ENCODE data around the gene MINDY1. TPM values are rescaled to one million over a fixed set of nuclear protein-coding genes. Genes with fewer than 3 reads are reported as not detected.

Gene MINDY1
- total RNA-seq, 1 experiment from 2014 or later = 15.4 TPM

DNA sequence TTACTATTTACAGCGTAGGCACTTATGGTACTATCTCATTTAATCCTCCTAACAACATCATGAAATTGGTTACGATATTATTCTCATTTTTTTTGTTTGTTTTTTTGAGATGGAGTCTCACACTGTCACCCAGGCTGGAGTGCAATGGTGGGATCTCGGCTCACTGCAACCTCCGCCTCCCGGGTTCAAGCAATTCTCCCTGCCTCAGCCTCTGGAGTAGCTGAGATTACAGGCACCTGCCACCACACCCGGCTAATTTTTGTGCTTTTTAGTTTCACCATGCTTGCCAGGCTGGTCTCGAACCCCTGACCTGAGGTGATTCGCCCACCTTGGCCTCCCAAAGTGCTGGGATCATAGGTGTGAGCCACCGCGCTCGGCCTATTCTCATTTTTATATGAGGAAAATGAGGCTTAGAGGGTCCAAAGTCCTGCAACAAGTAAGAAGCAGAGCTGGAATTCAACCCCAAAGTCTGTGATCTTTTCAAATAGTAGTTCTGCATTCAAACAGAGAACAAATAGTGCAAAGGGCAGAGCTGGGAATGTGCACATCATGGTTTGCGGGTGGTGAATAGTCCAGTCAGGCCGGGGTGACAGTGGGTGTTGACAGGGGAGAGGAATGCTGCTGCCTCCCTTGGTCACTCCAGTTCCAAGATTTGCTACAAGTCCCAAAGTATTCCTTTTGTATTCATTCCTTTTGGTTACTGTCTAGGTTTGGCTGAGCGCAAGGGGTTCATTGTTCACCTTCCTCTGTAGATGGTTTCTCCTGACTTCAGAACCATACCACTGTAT, 6.2 kb upstream of the MINDY1 start:
- no peak for DNase-seq (ENCODE audit: low read depth)

DNA sequence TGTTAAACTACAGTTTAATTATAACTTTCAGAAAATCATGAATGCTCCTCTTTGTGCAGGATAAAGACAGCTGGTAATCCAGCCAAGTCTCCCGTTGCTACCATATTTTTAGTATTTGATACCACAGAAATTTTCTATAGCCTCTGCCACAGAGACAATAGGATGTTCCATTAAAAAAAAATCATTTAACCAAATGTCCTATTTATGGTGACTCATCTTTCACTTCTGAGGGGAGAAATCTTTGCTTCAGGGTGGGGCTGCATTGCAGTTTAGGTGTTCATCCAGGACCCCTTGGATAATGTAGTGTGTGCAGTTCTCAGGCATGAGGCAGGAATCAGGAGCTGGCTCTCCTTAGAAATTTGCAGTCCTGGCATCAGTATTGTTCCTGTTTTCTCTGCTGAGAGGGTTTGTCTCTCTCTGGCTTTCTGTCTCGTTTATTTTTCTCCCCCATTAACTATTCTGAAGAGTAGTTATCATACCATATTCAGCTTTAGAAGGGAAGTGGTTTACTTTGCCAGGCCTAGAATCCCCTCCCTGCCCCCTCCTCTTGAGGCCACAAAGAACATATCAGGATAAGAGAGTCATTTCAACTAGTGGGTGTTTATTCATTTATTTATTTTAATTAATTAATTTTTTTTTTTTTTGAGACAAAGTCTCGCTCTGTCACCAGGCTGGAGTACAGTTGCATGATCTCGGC, 4.6 kb upstream of the MINDY1 start:
- no peak for DNase-seq (ENCODE audit: low read depth)

DNA sequence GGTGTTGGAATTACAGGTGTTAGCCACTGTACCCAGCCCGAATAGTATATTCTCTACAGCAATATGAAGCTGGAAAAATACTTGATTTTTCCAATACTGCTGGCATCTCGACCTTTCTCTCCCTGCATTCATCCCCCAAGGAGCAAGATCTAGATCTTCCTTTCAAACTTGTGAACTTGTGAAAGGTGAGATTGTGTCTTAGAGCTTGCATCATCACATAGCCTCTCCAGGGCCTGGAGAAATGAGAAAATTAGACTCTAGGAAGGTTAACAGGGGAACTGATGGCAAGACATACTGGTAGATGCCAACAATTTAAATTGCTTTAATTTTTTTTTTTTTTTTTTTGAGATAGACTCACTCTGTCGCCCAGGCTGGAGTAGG, 3.6 kb upstream of the MINDY1 start:
- no peak for DNase-seq (ENCODE audit: low read depth)

DNA sequence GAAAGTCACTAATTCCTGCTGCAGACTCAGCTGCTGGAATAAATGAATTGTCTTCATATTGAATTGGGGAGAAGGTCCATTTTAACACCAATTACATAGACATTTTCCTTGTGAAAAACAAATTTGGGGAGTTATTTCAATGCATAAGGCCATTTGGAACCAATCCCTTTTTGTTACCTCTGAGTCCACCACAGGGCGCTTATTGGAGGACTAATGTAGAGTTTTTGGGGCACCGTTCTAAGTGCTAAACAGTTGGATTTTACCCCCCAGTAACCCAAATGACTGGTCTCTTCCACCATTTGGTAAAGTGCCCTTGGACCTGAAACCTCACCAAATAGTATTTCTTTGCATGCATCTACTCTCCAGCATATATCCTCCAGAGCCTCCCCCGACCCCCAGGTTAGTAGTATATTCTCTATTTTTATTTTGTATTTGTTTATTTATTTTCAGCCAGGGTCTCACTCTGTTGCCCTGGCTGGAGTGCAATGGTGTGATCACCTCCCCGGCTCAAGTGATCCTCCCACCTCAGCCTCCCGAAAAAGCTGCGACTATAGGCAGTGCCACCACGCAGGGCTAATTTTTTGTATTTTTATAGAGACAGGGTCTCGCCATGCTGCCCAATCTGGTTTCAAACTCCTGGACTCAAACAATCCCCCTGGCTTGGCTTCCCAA, 3.1 kb upstream of the MINDY1 start:
- DNase-seq (ENCODE audit: low read depth) = no peak

DNA sequence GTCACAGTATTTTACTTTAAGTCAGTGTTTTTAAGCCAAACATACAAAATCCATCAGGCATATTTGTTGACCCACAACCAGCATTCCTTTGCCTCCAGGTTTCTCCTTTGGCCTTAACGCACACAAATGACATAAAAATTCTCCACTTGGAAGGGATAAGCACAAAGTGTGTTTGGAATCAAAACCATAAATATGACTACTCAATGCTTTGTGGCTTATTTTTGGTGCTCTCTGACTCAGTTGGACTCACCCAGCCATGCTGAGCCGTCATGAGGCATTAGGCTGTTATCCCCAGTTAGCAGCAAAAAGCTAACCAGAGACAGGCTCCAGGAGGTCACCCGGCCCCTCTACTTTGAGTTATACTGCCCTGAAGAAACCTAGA, 2.5 kb upstream of the MINDY1 start:
- DNase-seq (ENCODE audit: low read depth) = no peak

DNA sequence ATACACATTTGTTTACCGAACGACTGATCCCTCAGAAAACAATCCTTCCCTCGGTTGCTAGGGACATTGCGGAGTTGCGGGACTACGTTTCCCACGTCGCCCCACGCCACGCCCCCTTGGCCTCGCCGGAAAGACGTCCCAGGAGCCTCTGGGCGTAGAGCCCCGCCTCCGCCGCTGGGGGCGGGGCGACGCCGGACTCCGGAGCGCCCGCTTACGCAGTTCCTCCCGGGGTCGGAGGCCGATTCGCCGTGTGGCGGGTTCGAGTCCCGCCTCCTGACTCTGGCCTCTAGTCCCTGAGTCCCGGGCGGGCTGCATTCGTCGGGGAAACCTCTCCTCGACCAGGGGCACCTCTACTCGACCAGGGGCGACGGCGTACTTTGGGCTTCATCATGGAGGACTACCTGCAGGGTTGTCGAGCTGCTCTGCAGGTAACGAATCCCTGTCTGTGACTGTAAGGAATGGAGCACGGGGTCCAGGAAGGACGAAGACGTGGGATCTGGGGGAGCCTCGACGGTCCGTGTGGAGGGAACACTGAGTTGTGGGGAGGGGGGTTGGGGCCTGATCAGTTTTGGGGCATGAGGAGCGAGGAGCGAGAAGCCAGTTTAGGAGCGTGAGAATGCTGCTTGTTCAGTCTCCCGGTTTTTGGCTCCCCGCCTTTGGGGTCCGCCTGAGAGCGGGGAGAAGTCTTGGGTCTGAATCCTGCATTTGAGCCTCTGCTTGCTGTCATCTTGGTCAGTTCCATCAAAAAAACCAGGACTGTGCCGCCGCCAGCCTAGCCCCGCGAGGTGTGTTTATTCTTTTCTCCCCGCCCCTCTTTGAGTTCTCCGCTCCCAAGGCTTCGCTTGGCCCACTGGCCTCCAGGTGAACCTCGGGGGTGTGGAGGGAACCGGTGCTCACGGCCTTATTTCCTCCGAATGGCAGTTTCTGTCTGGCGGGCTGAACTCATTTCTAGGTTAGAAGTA, 1.8 kb upstream of the MINDY1 start, which contains the start of gene PRUNE1:
TSS of gene PRUNE1 (plus strand) at position 206 of the 962 bp plus-strand sequence. CDS start at position 390, 184 bp downstream.
- peak; percentile 93 for DNase-seq (ENCODE audit: low read depth)

DNA sequence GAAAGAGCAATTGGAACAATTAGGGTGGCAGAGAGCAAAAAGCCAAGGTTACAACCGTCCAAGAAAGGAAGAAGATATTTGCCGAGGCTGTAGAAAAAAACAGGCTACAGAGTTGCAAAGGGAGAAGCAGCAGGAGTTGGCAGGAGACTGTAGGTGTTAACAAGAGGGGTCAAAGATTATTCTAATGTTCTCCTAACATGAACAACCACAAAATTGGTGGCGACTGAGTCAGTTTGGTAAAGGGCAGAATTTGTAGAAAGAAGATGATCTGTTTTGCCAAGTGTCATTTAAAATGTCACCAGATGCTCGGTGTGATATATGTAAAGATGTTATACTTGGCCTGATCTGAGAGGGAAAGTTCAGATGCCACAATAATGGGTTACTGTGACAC, 1.1 kb upstream of the MINDY1 start:
- DNase-seq (ENCODE audit: low read depth) = no peak

DNA sequence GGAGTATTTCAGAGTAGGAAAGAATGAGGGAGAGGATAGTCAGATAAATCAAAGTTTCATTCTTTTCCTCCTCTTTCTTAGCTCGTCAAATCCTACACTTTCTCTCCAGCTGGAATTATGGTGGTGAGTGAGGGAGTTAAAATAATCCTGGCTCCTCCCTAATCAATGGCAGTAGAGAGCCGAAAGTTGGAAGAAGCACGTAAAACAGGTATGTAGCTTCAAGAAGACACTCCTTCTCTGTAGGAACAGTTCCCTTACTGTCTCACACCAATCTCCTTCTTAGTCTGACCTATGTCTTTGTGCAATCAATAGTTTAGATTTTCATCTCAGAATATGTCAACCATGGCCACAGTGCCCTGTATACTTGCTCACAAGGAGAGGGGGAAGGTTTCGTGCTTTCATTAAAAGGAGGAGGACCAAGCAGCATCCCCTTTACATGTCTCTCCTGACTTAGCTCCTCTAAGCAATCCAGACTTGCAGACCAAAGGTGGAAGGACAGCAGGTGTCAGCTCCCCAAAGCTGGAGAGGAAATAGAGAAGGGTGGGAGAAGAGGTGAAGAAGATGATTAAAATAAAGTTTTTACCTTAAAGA, 878 bp downstream of the MINDY1 start:
- DNase-seq (ENCODE audit: low read depth) = no peak

DNA sequence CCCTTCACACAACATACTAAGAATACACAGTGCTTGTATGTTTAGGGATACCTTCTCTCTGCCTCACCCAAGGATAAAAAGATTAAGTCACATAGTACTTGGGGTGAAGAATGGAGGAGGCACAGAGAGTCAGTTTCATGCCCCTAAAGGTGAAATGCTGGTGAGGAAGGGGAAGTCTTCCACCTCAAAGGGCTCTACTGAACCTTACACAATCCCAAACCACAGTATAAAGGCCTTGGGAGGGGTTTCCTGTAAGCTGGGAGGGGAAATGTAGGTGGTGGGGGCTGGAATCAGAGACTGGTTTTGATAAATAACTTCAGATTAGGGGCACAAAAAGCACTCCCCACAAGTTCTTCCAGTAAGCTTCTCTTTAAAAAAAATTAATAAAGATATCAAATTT, 3.5 kb downstream of the MINDY1 start:
- DNase-seq (ENCODE audit: low read depth) = no peak

DNA sequence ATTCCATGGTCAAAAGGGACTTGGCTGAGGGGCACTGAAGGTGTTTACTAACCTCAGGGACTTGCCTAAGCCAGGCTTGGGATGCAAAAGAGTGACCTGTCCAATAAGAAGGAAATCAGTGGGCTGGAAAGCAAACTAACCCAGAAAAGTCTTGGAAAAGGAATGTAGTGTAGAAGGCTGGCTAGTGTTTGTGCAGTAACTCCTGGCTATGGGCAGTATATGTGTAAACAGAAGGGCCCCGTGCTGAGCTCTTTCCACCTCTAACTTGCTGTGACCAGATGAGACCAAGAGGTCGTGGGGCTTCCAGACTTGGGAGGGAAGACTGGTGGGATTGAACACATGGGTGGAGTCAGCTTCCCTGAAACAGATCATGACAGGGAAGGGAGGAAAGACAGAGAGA, 4.1 kb downstream of the MINDY1 start:
- no peak for DNase-seq (ENCODE audit: low read depth)

DNA sequence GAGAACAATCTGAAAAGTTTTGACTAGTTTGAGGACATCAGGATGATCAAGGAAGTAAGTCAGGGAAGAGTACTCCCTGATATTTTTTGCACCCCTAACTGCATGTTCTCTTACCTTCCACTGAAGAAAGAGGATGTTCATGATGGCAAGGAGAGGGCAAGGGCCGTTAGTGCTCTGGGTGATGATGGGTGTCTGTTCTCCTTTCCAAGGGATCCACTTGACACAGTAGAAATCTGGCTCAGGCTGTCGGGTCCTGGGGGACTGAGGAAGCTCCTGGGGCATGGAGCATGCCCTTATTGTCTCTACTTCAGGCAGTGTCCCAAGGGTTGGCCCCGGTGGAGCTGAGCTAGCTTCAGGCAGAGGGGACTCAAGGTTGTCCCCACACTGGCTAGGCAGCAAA, 4.7 kb downstream of the MINDY1 start:
- no peak for DNase-seq (ENCODE audit: low read depth)

DNA sequence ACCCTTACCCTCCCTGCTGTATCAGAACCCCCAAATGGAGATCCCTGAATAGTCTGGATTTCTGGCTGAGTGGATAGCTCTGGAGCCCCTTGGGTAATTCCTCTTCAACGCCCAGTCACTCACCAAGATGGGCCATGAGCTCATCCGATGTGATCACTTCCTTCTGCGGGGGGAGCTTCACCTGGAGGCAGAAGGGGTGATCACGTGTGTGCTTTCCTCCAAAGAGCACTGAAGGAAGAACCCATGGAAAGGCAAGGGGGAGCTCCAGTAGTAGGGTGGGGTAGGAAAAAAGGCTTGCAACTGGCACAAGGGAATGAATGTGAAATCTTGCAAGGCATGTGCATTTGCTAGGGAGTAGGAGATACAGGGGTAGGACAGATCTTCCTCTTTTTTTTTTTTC, 5.1 kb downstream of the MINDY1 start:
- peak; percentile 67 for DNase-seq (ENCODE audit: low read depth)

DNA sequence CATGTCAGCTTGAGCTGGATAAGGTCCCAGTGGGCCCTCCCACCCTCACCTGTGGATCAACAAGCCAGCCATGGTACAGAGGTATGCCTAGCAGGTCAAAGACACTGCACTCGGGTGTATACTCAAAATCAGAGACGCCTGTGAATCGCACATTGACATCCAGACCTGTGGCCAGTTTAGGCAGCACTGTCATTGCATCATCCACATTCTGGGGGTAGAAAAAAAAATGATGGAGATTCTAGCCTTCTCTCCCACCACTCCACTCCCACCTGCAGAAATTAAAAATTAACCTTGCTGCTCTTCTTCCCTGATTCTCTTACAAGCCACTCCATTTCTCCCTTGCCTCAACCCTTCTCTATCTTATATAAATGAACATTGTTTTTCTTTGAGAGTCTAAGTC, 6.3 kb downstream of the MINDY1 start:
- no peak for DNase-seq (ENCODE audit: low read depth)

DNA sequence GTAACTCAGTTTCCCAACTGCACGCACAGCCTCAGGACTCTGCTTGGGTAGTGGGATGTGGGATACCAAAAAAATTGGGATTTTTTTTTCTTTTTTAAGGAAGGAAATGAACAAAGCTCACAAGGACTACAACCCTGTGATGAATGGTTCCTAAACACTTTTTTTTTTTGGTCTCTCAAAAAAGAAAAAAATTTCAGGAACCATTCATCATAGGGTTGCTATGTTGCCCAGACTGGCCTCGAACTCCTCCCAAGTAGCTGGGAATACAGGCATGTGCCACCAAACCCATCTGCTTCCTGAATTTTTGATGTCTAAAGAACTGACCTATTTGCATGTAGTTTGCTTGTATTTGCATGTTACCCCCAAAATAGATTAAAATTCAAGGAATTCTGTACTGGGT, 6.8 kb downstream of the MINDY1 start:
- DNase-seq (ENCODE audit: low read depth) = no peak

DNA sequence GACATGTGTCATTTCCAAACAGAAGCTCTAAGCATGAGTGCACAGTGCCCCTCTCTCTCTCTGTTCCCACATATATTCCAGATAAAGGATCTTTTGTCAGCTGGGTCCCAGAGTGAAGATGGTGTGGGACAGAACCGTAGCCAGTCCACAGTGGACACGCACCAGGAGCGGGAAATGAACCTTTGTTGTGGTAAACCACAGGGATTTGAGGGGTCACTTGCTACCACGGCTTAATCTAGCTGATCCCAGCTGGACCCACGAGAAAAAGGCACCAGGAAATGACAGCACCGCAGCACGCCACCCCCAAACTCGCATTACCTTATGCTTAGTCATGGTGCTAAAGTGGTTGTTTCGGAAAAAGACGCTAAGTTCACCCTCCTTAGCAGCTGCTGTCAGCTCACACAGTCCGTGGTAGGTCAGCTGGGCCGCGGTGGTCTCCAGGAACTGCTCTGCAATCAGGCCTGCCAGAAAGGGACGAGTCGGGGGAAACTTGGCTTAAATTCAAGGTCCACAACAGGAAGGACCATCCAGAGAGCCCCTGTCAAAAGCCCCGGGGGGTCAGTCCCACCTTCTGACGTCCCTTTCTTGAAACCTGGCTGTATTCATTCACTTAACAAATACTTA, 7.5 kb downstream of the MINDY1 start:
- peak; percentile 94 for DNase-seq (ENCODE audit: low read depth)

DNA sequence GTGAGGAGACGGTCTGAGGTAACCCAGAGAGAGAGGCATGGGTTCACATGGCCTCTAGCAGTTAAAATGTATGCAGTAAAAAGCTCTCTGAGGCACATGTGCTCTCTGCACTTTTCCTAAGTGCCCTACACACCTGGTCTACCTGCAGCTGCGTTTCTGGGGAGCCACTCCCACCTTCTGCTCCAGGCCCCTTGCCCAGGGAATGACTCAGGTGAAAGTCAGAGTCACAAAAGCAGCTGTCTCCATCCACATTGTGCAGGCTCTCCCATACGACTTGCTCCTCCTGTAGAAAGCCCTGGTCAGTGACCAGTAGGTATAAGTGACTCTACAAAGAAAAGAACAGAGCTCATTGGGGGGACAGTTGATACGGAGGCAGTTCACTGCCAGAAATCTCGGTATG, 8.8 kb downstream of the MINDY1 start:
- no peak for DNase-seq (ENCODE audit: low read depth)

DNA sequence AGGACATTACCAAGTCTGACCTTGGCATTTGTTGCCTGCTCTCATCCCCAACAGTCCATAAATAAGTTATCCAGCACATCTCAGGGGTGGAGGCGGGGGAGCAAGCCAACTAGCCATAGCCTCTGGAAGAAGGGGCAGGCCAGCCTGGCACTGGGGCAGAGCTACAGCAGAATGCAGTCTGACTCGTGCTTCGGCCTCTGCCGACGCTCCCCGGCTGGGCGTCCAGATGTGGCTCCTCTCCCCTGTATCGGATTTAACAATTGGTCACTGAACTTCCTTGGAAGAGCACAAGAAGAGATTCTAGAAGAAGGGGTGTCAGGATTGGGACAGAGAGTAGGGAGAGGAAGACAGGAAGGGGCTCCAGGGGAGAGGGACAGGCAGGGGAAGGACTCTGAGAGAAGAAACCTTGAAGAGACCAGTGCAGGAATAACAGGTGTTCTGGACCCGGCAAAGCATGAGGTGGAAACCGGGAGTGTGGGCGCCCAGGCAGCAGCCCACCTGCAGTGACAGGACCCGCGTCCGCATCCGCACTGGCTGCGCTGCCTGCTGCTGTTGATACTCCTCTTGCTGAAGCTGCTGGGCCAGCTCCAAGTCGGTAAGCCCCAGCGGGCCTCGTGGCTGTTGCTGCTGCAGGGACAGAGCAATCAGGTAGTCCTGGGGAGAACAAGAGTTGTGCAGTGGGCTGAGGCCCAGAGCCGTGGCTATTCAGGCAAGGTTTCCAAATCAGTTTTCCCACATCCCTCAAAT, 9.4 kb downstream of the MINDY1 start:
- DNase-seq (ENCODE audit: low read depth) = no peak

DNA sequence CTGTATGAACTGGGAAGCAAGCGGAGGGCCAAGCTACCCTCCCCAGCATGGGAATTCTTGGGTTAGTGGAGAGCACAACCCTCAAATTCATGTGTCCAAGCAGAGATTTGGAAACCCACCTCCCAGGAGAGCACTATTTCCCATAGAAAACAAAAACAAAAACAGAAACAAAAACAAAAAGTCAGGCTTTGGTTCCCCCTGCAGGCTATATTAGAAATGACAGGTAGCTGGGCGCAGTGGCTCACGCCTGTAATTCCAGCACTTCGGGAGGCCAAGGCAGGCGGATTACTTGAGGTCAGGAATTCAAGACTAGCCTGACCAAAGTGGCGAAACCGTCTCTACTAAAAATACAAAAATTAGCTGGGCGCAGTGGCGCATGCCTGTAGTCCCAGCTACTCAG, 10.8 kb downstream of the MINDY1 start:
- no peak for DNase-seq (ENCODE audit: low read depth)

DNA sequence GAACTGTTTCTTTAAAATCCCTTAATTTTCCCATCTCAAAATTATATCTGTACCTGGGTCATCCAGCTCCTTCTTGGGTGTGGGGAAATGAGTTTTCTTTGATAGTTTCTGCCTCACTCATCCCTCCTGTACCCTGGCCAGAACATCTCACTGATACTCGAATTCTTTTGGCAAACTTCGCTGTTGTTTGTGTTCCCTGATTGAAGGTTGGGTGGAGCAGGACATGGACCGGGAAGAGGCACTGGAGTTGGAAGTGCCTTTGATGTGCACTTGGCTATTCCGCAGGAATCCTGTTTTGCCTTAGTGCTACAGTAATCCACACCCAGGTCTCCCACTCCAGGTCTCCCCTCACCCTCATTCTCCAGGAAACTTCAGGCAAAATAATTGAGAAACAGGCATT, 11.2 kb downstream of the MINDY1 start:
- no peak for DNase-seq (ENCODE audit: low read depth)

DNA sequence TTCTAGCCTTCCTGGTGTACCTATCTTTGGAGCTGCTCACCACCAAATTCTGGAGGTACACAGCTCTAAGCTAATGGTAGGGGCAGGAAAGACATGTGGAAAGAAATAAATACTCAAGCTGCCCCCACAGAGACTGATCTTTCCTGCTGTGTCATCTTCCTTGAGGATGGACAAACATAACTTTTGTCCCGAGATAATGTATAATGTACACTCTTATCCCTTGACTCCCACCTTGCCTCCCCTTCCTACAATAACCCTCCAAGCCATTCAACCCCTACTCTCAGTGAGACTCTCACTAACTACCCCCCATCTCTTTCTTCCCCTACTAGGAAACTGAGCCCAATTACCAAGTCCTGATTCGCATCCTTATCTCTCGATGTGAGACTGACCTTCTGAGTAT, 12.5 kb downstream of the MINDY1 start:
- DNase-seq (ENCODE audit: low read depth) = no peak
